ENCODE results near the gene FICD. TPM values are rescaled to one million over a fixed set of nuclear protein-coding genes. Genes with fewer than 3 reads are reported as not detected.
A peak's percentile ranks its signal among the peaks of the same experiment; 100 is the strongest.
"Not testable (repeated sequence)": the region's sequence is repeated elsewhere in the genome, so short reads cannot be mapped to it uniquely, and the experiment has no call there.

Gene FICD
- total RNA-seq, 2 donors from 2014 or later: 2.3 to 8.4 TPM

GRCh38 chr12:108553799-108554198, 38.7 kb downstream of the FICD start:
- ATAC-seq (no peak), DNase-seq (ENCODE audit: low spot score in 2 of 2) (no peak)
- no peaks in the 10 kb centered on the region for H3K9me3 Mint-ChIP-seq
- peaks cover 0 to 11% of the 10 kb centered on the region in 2 donors for H3K36me3 Mint-ChIP-seq
- peak overlapping the region in 1 of 2 donors; percentile 11 for H3K27ac Mint-ChIP-seq

GRCh38 chr12:108555383-108555782, 40.3 kb downstream of the FICD start:
- ATAC-seq; DNase-seq (ENCODE audit: low spot score in 2 of 2); H3K9me3 Mint-ChIP-seq: not testable (repeated sequence)
- Mint-ChIP-seq H3K36me3 (peaks cover 8 to 20% of the 10 kb centered on the region in 2 donors), H3K27ac (peak overlapping the region in 1 of 2 donors; percentile 11)

GRCh38 chr12:108559007-108559655, 44.1 kb downstream of the FICD start:
- peak; percentile 4 to 26 for ATAC-seq
- H3K9me3 Mint-ChIP-seq: no peaks in the 10 kb centered on the region
- DNase-seq (ENCODE audit: low spot score in 2 of 2): no peak
- H3K36me3 Mint-ChIP-seq: peaks cover 28 to 29% of the 10 kb centered on the region in 2 donors
- H3K27ac Mint-ChIP-seq: peak overlapping the region; percentile 96 to 99

GRCh38 chr12:108559748-108560147, 44.7 kb downstream of the FICD start:
- Mint-ChIP-seq H3K9me3 (no peaks in the 10 kb centered on the region), H3K36me3 (peaks cover 32 to 33% of the 10 kb centered on the region in 2 donors), H3K27ac (peak overlapping the region; percentile 99 to 100)
- ATAC-seq (no peak), DNase-seq (ENCODE audit: low spot score in 2 of 2) (no peak)

- DNase-seq (ENCODE audit: low spot score in 2 of 2) (no peak), ATAC-seq (peak in 1 of 2 donors; percentile 2)
- Mint-ChIP-seq H3K9me3 (no peaks in the 10 kb centered on the region), H3K36me3 (peaks cover 34 to 36% of the 10 kb centered on the region in 2 donors), H3K27ac (peak overlapping the region; percentile 99 to 100)
Measured at GRCh38 chr12:108560321-108560721, 45.2 kb downstream of the FICD start.

GRCh38 chr12:108560752-108561719, 46.0 kb downstream of the FICD start, which contains the start of gene SART3:
SART3 (minus strand) TSS chr12:108561173; CDS start chr12:108561154, 19 bp downstream.
- DNase-seq (ENCODE audit: low spot score in 2 of 2): peak; percentile 82 to 86
- ATAC-seq: peak; percentile 46 to 58
- H3K27ac Mint-ChIP-seq: peak within 1 kb of the TSS; percentile 99 to 100
- H3K36me3 Mint-ChIP-seq: peaks cover 35 to 36% of the 10 kb centered on the region in 2 donors
- no peaks in the 10 kb centered on the region for H3K9me3 Mint-ChIP-seq

- peak in 1 of 2 donors; percentile 1 for ATAC-seq
- peak in 1 of 2 donors; percentile 39 for DNase-seq (ENCODE audit: low spot score in 2 of 2)
- Mint-ChIP-seq H3K9me3 (no peaks in the 10 kb centered on the region), H3K36me3 (peaks cover 41 to 43% of the 10 kb centered on the region in 2 donors), H3K27ac (peak overlapping the region; percentile 99 to 100)
Measured at GRCh38 chr12:108561852-108562347, 46.8 kb downstream of the FICD start.

GRCh38 chr12:108562348-108563135, 47.5 kb downstream of the FICD start, which contains the start of gene ISCU:
ISCU (plus strand) TSS chr12:108562596; CDS start chr12:108562623, 27 bp downstream.
- H3K36me3 Mint-ChIP-seq: peaks cover 40 to 50% of the 10 kb centered on the region in 2 donors

GRCh38 chr12:108563136-108563803, 48.2 kb downstream of the FICD start:
- DNase-seq (ENCODE audit: low spot score in 2 of 2): peak; percentile 81 to 88
- no peaks in the 10 kb centered on the region for H3K9me3 Mint-ChIP-seq
- ATAC-seq: peak; percentile 38 to 62
- H3K36me3 Mint-ChIP-seq: peaks cover 40 to 57% of the 10 kb centered on the region in 2 donors
- peak overlapping the region; percentile 95 to 99 for H3K27ac Mint-ChIP-seq

More at GRCh38 chr12:108562348-108563135, 47.5 kb downstream of the FICD start, which contains the start of gene ISCU:
- H3K9me3 Mint-ChIP-seq: no peaks in the 10 kb centered on the region
- DNase-seq (ENCODE audit: low spot score in 2 of 2): peak; percentile 99 to 100
- H3K27ac Mint-ChIP-seq: peak within 1 kb of the TSS; percentile 99 to 100
- ATAC-seq: peak; percentile 61 to 72

GRCh38 chr12:108563804-108564151, 48.7 kb downstream of the FICD start:
- DNase-seq (ENCODE audit: low spot score in 2 of 2) (no peak), ATAC-seq (no peak)
- Mint-ChIP-seq H3K36me3 (peaks cover 43 to 58% of the 10 kb centered on the region in 2 donors), H3K9me3 (no peaks in the 10 kb centered on the region), H3K27ac (peak overlapping the region; percentile 95 to 99)

GRCh38 chr12:108564724-108565123, 49.6 kb downstream of the FICD start:
- H3K36me3 Mint-ChIP-seq: peaks cover 42 to 56% of the 10 kb centered on the region in 2 donors
- H3K27ac Mint-ChIP-seq: peak overlapping the region in 1 of 2 donors; percentile 99
- H3K9me3 Mint-ChIP-seq: no peaks in the 10 kb centered on the region

GRCh38 chr12:108565146-108565545, 50.1 kb downstream of the FICD start:
- Mint-ChIP-seq H3K9me3 (no peaks in the 10 kb centered on the region), H3K27ac (peak overlapping the region in 1 of 2 donors; percentile 99), H3K36me3 (peaks cover 38 to 52% of the 10 kb centered on the region in 2 donors)
- DNase-seq (ENCODE audit: low spot score in 2 of 2) (no peak), ATAC-seq (no peak)

More at GRCh38 chr12:108564724-108565123, 49.6 kb downstream of the FICD start:
- no peak for ATAC-seq
- no peak for DNase-seq (ENCODE audit: low spot score in 2 of 2)

GRCh38 chr12:108565976-108566375, 50.9 kb downstream of the FICD start:
- H3K27ac Mint-ChIP-seq: peak overlapping the region in 1 of 2 donors; percentile 77
- peaks cover 29 to 51% of the 10 kb centered on the region in 2 donors for H3K36me3 Mint-ChIP-seq
- ATAC-seq (peak in 1 of 2 donors; percentile 41), DNase-seq (ENCODE audit: low spot score in 2 of 2) (peak in 1 of 2 donors; percentile 81)
- no peaks in the 10 kb centered on the region for H3K9me3 Mint-ChIP-seq

- no peak for DNase-seq (ENCODE audit: low spot score in 2 of 2)
- no peak for ATAC-seq
- H3K36me3 Mint-ChIP-seq: peaks cover 27 to 47% of the 10 kb centered on the region in 2 donors
- peak overlapping the region in 1 of 2 donors; percentile 77 for H3K27ac Mint-ChIP-seq
- no peaks in the 10 kb centered on the region for H3K9me3 Mint-ChIP-seq
Measured at GRCh38 chr12:108566452-108566851, 51.4 kb downstream of the FICD start.
